K562 (cell line): ENCODE measurements around the gene PSMD4. TPM values are rescaled to one million over a fixed set of nuclear protein-coding genes. Genes with fewer than 3 reads are reported as not detected.

Experiments used
- CBX8 ChIP-seq: fragments of 200-600 bp; sonication (generic); IDR thresholded peaks from 2 replicates; pipeline ENCODE4 v1.6.1; 2012; ENCODE audit warnings: borderline replicate concordance, mixed run types, low read depth, mild to moderate bottlenecking, moderate library complexity, mixed read lengths, low read length, control low read depth, inconsistent platforms; ENCODE audit not compliant: poor library complexity, severe bottlenecking; ENCODE audit errors: extremely low read depth
- CTBP1 ChIP-seq: fragments of 450-650 bp; IDR thresholded peaks from 2 replicates; pipeline ENCODE4 v1.6.1; 2016; ENCODE audit warnings: borderline replicate concordance
- FOXP4 ChIP-seq: sonication (generic); formaldehyde crosslinking; IDR thresholded peaks from 2 replicates; pipeline ENCODE4 v1.8.0; 2022; ENCODE audit warnings: mild to moderate bottlenecking, missing genetic modification reagents, borderline replicate concordance
- GTF3C2 ChIP-seq: IDR thresholded peaks from 3 replicates; pipeline ENCODE4 v1.6.1; 2011; ENCODE audit warnings: borderline replicate concordance, mild to moderate bottlenecking, moderate library complexity; ENCODE audit not compliant: insufficient read length; ENCODE audit errors: extremely low read depth
- NFXL1 ChIP-seq: fragments of 450-650 bp; formaldehyde crosslinking; IDR thresholded peaks from 2 replicates; pipeline ENCODE4 v1.4.0; 2021; ENCODE audit warnings: mild to moderate bottlenecking
- NRF1 ChIP-seq, 2 experiments: fragments of 450-650 bp; IDR thresholded peaks in 1 of 2; conservative IDR thresholded peaks in 1 of 2; 2 replicates each; pipeline ENCODE4 v1.6.1; 2014; ENCODE audit warnings: mild to moderate bottlenecking in 2 of 2
- PATZ1 ChIP-seq: fragments of 250-450 bp; sonication (Bioruptor Pico); IDR thresholded peaks from 2 replicates; pipeline ENCODE4 v1.5.0; 2020; ENCODE audit warnings: mild to moderate bottlenecking, borderline replicate concordance
- PCBP2 ChIP-seq: fragments of 200-400 bp; formaldehyde crosslinking; IDR thresholded peaks from 2 replicates; pipeline ENCODE4 v1.6.1; 2018; ENCODE audit warnings: low read length, low read depth, mild to moderate bottlenecking, moderate library complexity; ENCODE audit not compliant: poor library complexity, severe bottlenecking
- PURB ChIP-seq: sonication (generic); formaldehyde crosslinking; IDR thresholded peaks from 2 replicates; pipeline ENCODE4 v1.9.0; 2021; ENCODE audit warnings: low read depth, mild to moderate bottlenecking, missing genetic modification reagents
- RBM39 ChIP-seq: fragments of 200-400 bp; formaldehyde crosslinking; optimal IDR thresholded peaks from 2 replicates; pipeline ENCODE3; 2018; ENCODE audit warnings: low read depth, low read length
- SIN3B ChIP-seq: fragments of 450-650 bp; IDR thresholded peaks from 2 replicates; pipeline ENCODE4 v1.6.1; 2017; ENCODE audit warnings: low read depth, mild to moderate bottlenecking, moderate library complexity
- TBP ChIP-seq: optimal IDR thresholded peaks from 2 replicates; pipeline ENCODE3; 2011; ENCODE audit warnings: low read depth, low read length, improper control_type of control experiment
- ZNF124 ChIP-seq: sonication (generic); formaldehyde crosslinking; IDR thresholded peaks from 2 replicates; pipeline ENCODE4 v1.8.1; 2022; ENCODE audit warnings: missing genetic modification reagents
- ZNF263 ChIP-seq: sonication (generic); formaldehyde crosslinking; IDR thresholded peaks from 2 replicates; pipeline ENCODE4 v1.8.0; 2022; ENCODE audit warnings: mild to moderate bottlenecking, missing genetic modification reagents, borderline replicate concordance
- ZNF324 ChIP-seq: fragments of 250-450 bp; sonication (Bioruptor Pico); IDR thresholded peaks from 2 replicates; pipeline ENCODE4 v1.4.0; 2020; ENCODE audit warnings: mild to moderate bottlenecking
- polyA plus RNA-seq, 8 experiments: library from polyadenylated mRNA; depleted of rRNA in 4 of 8; stranded (reverse) in 5 of 8; unstranded in 3 of 8; fragments of >200 nt; fragmentation: Nextera tagmentation in 2 of 8; fragmentation: Illumina TruSeq in 1 of 8; extraction: Ambion mirVana in 2 of 8; extraction: Trizol in 1 of 8; gene quantifications; 2 replicates each; pipeline versions ENCODE4 v1.2.1 to v1.2.3, GENCODE V29; 2011 to 2014; ENCODE audit warnings: inconsistent platforms in 1 of 8, missing spikeins in 1 of 8
- total RNA-seq, 7 experiments: library from RNA; depleted of rRNA in 6 of 7; stranded (reverse); fragments of >200 nt in 6 of 7; fragmentation: Illumina TruSeq in 2 of 7; extraction: Trizol in 2 of 7; gene quantifications; 2 replicates each; pipeline versions ENCODE4 v1.2.1 to v1.2.3, GENCODE V29; 2011 to 2021; ENCODE audit warnings: low replicate concordance in 1 of 7
- TF ChIP-seq, protein P1 (sequence below): fragments of 250-450 bp; sonication (Bioruptor Pico); IDR thresholded peaks from 2 replicates; pipeline ENCODE4 v1.8.0; 2021; ENCODE audit warnings: mild to moderate bottlenecking, moderate library complexity

Gene PSMD4
- total and polyA plus RNA-seq, 9 of the 15 experiments (the other 6 are each of a cell fraction or from before 2014, with no cell fraction given) = 194 to 353 (median 295) TPM

DNA sequence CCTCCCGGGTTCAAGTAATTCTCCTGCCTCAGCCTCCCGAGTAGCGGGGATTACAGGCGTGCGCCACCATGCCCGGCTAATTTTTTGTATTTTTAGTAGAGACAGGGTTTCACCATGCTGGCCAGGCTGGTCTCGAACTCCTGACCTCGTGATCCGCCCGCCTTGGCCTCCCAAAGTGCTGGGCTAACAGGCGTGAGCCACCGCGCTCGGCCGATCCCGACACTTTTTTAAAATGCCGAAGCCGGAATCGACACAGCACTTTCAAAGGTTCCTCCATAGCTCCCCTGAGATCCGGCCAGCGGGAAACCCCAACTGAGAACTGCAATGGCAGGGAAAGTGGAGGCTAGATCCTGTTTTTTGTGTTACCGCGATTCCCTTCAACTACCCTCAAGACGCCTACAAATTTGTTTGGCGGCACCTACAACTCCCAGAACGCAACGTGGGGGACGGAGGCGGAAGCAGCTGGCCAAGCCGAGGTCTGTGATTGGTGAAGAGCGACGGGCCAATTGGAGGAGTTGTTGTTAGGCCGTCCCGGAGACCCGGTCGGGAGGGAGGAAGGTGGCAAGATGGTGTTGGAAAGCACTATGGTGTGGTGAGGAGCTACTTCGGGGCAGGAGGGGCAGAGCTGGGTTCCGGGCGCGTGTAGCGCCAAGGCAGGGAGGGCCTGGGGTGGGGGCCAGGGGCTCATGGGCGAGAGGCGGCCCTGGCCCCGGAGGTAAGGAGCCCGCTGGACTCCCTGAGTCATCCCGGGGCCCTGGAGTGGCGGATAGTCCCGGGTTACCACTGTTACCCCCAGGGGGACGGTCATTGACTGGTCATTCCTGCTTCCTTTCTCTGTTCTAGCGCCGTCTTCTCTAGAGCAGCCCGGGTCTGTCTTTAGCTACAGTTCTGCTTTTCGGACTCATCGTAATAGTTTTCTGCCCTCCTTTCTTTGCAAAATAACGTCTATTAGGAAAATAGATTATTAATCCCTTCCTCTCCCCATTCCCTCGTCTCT, at the start of gene PSMD4 (continued):
- TF ChIP-seq FOXP4 (CRISPR knock-in tag) (no peak), ZNF124 (CRISPR knock-in tag) (no peak), SIN3B (peak; percentile 89), ZNF324 (no peak), PCBP2 (no peak), CBX8 (no peak), NRF1 (conservative IDR thresholded peaks at IDR 0.05 in 1 of 2, IDR thresholded peaks at IDR 0.05 in 1 of 2) (0 out of 4 replicates have a peak, but pooled peaks of 1 of the 2 experiments have one; percentile 8), NFXL1 (no peak), ZNF263 (CRISPR knock-in tag) (no peak), TBP (peak; percentile 78), RBM39 (no peak), GTF3C2 (no peak), PATZ1 (CRISPR knock-in tag) (no peak), CTBP1 (no peak), PURB (no peak)
- TF ChIP-seq, protein P1, sequence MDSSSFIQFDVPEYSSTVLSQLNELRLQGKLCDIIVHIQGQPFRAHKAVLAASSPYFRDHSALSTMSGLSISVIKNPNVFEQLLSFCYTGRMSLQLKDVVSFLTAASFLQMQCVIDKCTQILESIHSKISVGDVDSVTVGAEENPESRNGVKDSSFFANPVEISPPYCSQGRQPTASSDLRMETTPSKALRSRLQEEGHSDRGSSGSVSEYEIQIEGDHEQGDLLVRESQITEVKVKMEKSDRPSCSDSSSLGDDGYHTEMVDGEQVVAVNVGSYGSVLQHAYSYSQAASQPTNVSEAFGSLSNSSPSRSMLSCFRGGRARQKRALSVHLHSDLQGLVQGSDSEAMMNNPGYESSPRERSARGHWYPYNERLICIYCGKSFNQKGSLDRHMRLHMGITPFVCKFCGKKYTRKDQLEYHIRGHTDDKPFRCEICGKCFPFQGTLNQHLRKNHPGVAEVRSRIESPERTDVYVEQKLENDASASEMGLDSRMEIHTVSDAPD = no peak
